Mesodermal cell (in vitro differentiated cells): ENCODE results near the gene CNTFR.

Experiments used
- H3K27ac ChIP-seq: 2 replicates; pipeline ENCODE4 v1.7.0; 2013; ENCODE audit warnings: mild to moderate bottlenecking, low read depth, low read length, moderate library complexity; ENCODE audit not compliant: severe bottlenecking
- H3K36me3 ChIP-seq: 2 replicates; pipeline ENCODE4 v1.7.1; 2013; ENCODE audit warnings: mild to moderate bottlenecking, low read length, moderate library complexity; ENCODE audit not compliant: control insufficient read depth, insufficient read depth
- H3K4me1 ChIP-seq: one replicate; pipeline ENCODE4 v1.7.1; 2013; ENCODE audit warnings: mild to moderate bottlenecking, low read length; ENCODE audit not compliant: insufficient read depth, control insufficient read depth, poor library complexity, severe bottlenecking
- H3K4me3 ChIP-seq: 2 replicates; pipeline ENCODE4 v1.7.0; 2013; ENCODE audit warnings: low read length, control low read depth, mild to moderate bottlenecking; ENCODE audit not compliant: insufficient read depth, poor library complexity, severe bottlenecking; ENCODE audit errors: extremely low read depth
- H3K9me3 ChIP-seq: 2 replicates; pipeline ENCODE4 v1.7.1; 2013; ENCODE audit warnings: mild to moderate bottlenecking, low read length, moderate library complexity; ENCODE audit not compliant: control insufficient read depth
- WGBS, 2 experiments: methylation state at CpG; one replicate each; pipeline ENCODE4 v1.1.5; 2013; ENCODE audit warnings: missing lambda C conversion rate in 2 of 2; ENCODE audit not compliant: insufficient coverage in 2 of 2; 5-methylcytosine and 5-hydroxymethylcytosine counted together

Gene CNTFR

DNA sequence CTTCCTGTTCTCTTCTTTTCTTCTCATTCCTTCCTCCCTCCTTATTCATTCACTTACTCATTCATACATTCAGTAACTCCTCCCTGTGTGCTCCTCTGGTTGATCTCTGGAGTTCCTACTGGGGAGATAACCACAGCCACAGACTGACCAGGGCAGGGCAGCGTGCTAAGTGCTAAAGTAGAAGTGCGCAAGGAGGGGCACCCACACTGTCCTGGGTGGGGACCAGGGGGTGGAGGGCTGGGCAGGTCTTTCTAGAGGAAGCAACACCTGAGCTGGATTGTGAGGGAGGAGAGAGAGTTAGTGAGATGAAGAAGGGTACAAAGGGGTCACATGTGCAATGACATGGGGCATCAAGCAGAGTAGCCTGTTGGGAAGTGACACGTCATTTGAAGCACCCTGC lies 80.6 kb downstream of the CNTFR start:
- Histone ChIP-seq H3K4me3 (no peak overlapping the region), H3K27ac (no peak overlapping the region), H3K4me1 (peaks cover 7% of the 10 kb centered on the region), H3K9me3 (no peaks in the 10 kb centered on the region), H3K36me3 (no peaks in the 10 kb centered on the region)
- 89 to 100% methylated on average over 2 of the region's 3 CpGs for WGBS, 2 experiments

DNA sequence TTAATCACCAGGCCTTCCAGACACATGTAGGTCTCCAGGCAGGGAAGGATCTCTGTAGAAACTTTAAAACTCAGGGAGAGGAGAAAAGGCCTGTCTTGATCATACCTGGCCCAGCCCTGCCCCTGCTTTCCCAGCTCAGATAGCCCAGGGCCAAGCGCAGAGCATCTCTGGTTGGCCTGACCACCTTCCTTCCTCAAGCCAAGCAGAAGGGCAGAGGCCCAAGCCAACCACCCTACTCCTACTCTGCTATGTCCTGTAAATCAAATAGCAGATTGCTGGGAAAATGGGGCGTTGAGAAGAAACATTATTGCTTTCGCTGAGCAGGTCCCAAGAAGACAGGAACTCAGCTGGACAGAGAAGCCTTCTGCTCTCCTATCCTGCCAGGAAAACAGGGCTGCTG lies 81.1 kb downstream of the CNTFR start:
- WGBS, 2 experiments, result 83 to 100% methylated on average over 1 to 2 of the region's 3 CpGs
- H3K9me3 ChIP-seq, result no peaks in the 10 kb centered on the region
- no peak overlapping the region for H3K4me3 ChIP-seq
- H3K4me1 ChIP-seq, result peaks cover 3% of the 10 kb centered on the region
- H3K36me3 ChIP-seq, result no peaks in the 10 kb centered on the region
- no peak overlapping the region for H3K27ac ChIP-seq

DNA sequence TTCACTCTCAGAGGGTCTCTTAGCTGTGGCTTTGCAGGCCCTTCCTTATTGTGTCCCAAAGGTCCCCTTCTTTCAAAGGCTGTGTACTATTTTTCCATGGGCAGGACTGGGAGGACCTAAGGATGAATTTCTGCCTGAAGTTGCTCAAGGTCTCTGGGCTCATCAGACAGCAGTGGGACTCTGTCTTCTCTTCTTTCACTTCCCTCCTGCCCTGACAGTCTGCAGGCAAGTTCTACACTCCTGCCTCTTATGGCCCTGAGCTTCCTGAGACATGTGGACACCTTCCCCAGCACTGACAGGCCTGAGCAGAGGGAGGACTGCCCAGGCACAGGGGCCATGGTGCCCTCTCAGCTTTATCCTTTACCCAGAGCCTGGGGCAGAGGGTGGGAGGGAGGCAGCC lies 81.6 kb downstream of the CNTFR start:
- H3K27ac ChIP-seq, result no peak overlapping the region
- no peaks in the 10 kb centered on the region for H3K36me3 ChIP-seq
- H3K9me3 ChIP-seq, result no peaks in the 10 kb centered on the region
- no peak overlapping the region for H3K4me3 ChIP-seq
- H3K4me1 ChIP-seq, result no peaks in the 10 kb centered on the region

DNA sequence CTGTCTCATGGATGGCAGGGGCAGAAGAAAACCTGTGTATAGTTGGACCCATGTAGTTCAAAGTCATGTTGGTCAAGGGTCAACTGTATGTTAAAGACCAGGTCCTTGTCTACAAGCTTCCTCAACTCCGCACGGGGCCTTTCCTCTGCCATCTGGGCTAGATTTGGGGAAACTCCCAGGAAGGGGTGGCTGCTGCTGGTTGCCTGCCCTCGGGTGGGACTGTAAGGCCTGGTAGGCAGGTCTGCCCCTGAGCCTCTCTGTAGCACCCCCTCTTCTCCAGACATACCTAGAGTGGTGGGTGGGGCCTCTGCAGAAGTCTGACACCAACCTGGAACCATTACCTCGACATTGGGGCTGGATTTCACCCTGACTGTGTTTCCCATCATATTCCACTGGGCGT lies 82.0 kb downstream of the CNTFR start:
- WGBS, 2 experiments, result 89 to 100% methylated on average over 2 to 3 of the region's 5 CpGs
- H3K4me1 ChIP-seq, result no peaks in the 10 kb centered on the region
- no peaks in the 10 kb centered on the region for H3K9me3 ChIP-seq

DNA sequence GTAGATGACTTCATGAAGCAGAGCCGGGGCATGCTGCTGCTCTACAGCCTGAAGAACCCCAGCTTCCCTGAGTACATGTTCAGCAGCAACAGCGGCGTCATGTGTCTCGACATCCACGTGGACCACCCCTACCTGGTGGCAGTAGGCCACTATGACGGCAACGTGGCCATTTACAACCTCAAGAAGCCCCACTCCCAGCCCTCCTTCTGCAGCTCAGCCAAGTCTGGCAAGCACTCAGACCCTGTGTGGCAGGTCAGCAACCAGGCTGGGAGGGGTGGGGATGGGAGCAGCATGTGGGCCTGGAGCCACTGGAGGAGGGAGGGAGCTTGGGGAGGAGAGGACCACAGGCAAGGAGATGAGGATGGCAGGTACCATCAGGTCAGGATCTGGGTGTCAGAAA lies 82.9 kb downstream of the CNTFR start:
- Histone ChIP-seq H3K27ac (no peak overlapping the region), H3K9me3 (no peaks in the 10 kb centered on the region), H3K4me3 (no peak overlapping the region), H3K4me1 (no peaks in the 10 kb centered on the region), H3K36me3 (no peaks in the 10 kb centered on the region)
- WGBS, 2 experiments, result 88 to 96% methylated on average over 5 to 7 of the region's 7 CpGs

More for the DNA sequence above, 82.0 kb downstream of the CNTFR start:
- H3K4me3 ChIP-seq, result no peak overlapping the region
- no peaks in the 10 kb centered on the region for H3K36me3 ChIP-seq
- no peak overlapping the region for H3K27ac ChIP-seq

DNA sequence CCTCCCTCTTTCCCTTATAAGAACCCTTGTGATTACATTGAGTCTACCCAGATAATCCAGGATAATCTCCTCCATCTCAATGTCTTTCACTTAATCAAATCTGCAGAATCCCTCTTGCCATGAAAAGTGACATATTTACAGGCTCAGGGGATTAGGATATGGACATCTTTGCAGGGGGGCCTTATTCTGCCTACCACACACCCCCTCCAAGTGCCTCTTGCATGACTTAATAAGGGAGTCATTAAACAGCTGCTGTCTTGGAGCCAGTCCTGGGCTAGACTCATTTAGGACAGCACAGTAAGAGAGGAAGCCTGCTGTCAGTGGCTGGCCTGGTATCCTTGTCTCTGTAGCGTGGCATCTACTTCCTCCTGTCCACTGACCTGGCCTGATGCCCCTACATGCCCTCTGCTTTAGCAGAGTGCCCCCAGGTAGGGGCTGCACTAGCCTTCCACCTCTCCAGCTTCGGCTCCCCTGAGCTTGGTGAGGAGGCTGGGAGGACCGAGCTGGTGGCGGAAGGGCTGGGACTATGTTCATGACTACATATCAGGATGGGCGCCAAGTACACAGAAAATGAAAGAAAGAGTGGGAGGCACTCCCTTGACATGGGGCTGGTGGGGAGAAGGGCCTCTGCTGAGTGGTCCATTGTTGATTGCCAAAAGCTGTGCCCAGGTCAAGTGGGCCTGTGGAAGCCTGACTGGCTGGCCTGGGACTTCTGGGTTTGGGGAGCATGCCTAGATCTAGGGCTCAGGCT lies 84.0 kb downstream of the CNTFR start:
- Histone ChIP-seq H3K4me3 (no peak overlapping the region), H3K9me3 (no peaks in the 10 kb centered on the region), H3K36me3 (no peaks in the 10 kb centered on the region), H3K4me1 (no peaks in the 10 kb centered on the region), H3K27ac (no peak overlapping the region)
- WGBS, 2 experiments, result 85 to 91% methylated on average over 3 to 4 of the region's 5 CpGs

DNA sequence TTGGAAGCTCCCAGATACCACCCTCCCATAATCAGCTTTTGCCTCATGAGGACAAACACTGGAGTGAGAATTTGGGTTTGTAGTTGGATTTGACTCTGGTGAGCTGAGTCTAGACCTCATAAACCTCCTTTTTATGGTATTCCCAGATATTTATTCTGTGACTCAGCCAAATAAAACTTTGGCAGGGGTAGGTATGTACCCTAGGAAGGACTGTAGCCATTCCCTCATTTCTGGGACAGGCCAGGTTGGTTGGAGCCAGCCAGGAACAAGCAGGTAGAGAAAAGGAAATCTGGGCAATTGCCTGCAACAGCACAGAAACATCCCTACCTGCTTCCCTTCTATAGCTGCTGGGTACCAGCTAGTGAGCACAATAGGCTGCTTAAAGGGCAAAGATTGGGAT lies 86.1 kb downstream of the CNTFR start:
- Histone ChIP-seq H3K4me3 (no peak overlapping the region), H3K9me3 (no peaks in the 10 kb centered on the region), H3K27ac (no peak overlapping the region), H3K4me1 (no peaks in the 10 kb centered on the region), H3K36me3 (no peaks in the 10 kb centered on the region)

DNA sequence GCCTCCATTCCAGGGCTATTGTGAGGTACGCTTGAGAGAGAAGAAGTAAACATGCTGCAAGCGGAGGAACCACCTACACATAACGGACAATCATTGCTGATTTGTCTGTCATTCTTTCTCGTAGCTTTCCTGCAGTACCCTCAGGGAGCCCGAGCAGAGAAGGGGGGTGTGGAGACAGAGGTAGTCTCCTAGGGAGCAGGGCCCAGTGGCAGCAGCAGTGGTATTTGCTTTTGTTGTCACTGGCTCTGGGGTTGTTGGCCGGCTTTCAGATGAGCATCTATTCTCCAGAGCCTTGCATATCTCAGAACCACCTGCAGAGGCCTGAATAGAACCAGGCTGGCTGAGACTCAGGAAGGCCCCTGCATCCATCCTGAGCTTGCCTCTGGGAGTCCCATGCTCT lies 86.6 kb downstream of the CNTFR start:
- H3K4me3 ChIP-seq, result no peak overlapping the region
- no peak overlapping the region for H3K27ac ChIP-seq
- no peaks in the 10 kb centered on the region for H3K36me3 ChIP-seq
- H3K4me1 ChIP-seq, result no peaks in the 10 kb centered on the region
- WGBS, 2 experiments, result 80 to 82% methylated on average over 1 to 5 of the region's 6 CpGs
- no peaks in the 10 kb centered on the region for H3K9me3 ChIP-seq

DNA sequence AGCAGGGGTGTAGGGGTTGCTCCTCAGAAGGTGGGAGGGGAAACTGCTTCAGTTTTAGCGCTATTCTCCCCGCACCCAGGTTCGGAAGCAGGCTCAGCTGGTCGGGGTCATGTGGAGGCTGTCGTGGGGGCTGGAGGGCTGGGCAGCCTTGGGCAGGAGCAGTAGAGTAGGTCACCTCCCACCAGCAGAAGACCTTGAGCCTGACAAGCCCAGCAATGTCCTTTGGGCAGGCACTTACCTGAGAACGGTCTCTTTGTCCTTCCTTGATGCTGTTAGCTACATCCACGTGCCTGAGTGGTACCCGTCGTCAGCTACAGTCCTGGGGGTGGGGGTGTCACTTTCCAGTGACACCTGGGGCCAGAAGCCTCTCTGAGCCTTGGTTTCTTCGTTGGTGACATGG lies 87.1 kb downstream of the CNTFR start:
- Histone ChIP-seq H3K4me1 (no peaks in the 10 kb centered on the region), H3K4me3 (no peak overlapping the region), H3K27ac (no peak overlapping the region), H3K36me3 (no peaks in the 10 kb centered on the region), H3K9me3 (no peaks in the 10 kb centered on the region)
- 85 to 90% methylated on average over 8 to 10 of the region's 10 CpGs for WGBS, 2 experiments

DNA sequence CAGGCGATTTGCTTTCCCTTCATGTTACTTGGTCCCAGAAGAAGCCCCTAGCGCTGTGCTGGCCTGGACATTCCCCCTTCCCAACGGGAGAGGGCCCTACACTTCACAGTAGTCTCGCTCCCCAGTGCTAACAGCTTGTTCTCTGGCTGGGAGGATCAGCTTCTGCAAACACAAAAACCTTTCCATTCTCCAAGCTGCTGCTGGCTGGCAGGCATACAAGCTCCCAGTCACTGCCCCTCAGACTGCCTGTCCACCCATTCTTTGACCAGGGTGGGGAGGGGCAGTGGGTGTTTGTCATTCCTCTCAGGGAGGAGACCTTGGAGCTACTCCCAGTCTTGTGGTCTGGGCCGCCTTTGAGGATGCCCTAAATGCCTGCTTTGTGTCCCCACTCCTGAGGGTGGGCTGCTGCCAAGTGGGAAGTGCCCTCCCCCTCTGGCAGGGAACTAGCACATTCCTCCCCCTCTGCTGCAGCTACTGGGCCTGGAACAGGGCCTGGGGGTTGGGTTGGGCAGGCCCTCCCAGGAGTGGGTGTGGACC lies 87.6 kb downstream of the CNTFR start:
- Histone ChIP-seq H3K9me3 (no peaks in the 10 kb centered on the region), H3K4me3 (no peak overlapping the region), H3K27ac (no peak overlapping the region), H3K4me1 (no peaks in the 10 kb centered on the region), H3K36me3 (no peaks in the 10 kb centered on the region)
- 43 to 80% methylated on average over 1 to 4 of the region's 5 CpGs for WGBS, 2 experiments
